Mesenchymal stem cell (in vitro differentiated cells and primary cell): Measurements from ENCODE around the gene SCN1A.

Source experiments
- DNase-seq: peaks from one replicate; pipeline ENCODE4 v3.0.0-alpha.2; 2013
- H2AFZ ChIP-seq: one replicate; pipeline ENCODE4 v1.6.1; 2013; ENCODE audit warnings: low read depth, mild to moderate bottlenecking, control low read depth, inconsistent platforms, low read length, moderate library complexity
- H2AK5ac ChIP-seq: 2 replicates; pipeline ENCODE4 v1.6.1; 2013; ENCODE audit warnings: low read length, moderate library complexity, mild to moderate bottlenecking, inconsistent platforms; ENCODE audit not compliant: severe bottlenecking
- H2BK120ac ChIP-seq: one replicate; pipeline ENCODE4 v1.6.1; 2013; ENCODE audit warnings: low read depth, mild to moderate bottlenecking, inconsistent platforms, low read length, moderate library complexity
- H2BK12ac ChIP-seq, 2 experiments: one replicate each; pipeline ENCODE4 v1.6.1; 2013; ENCODE audit warnings: inconsistent platforms in 2 of 2, low read length in 2 of 2, mild to moderate bottlenecking in 2 of 2, moderate library complexity in 2 of 2, control low read depth in 1 of 2
- H2BK15ac ChIP-seq: one replicate; pipeline ENCODE4 v1.6.1; 2013; ENCODE audit warnings: mild to moderate bottlenecking, low read depth, inconsistent platforms; ENCODE audit not compliant: poor library complexity, severe bottlenecking
- H2BK5ac ChIP-seq: 2 replicates; pipeline ENCODE4 v1.6.1; 2013; ENCODE audit warnings: low read depth, mild to moderate bottlenecking, low read length, control low read depth, inconsistent platforms; ENCODE audit not compliant: poor library complexity, severe bottlenecking
- H3K14ac ChIP-seq, 2 experiments: one replicate each; pipeline ENCODE4 v1.6.1; 2013; ENCODE audit warnings: inconsistent platforms in 2 of 2, low read length in 2 of 2, control low read depth in 1 of 2, mild to moderate bottlenecking in 1 of 2, moderate library complexity in 1 of 2
- H3K18ac ChIP-seq, 2 experiments: one replicate each; pipeline ENCODE4 v1.6.1; 2013; ENCODE audit warnings: inconsistent platforms in 2 of 2, low read length in 2 of 2, control low read depth in 1 of 2, low read depth in 1 of 2, mild to moderate bottlenecking in 1 of 2
- H3K23ac ChIP-seq, 2 experiments: one replicate each; pipeline ENCODE4 v1.6.1; 2013; ENCODE audit warnings: inconsistent platforms in 2 of 2, low read length in 2 of 2, mild to moderate bottlenecking in 2 of 2, moderate library complexity in 2 of 2, control low read depth in 1 of 2
- H3K27ac ChIP-seq: 2 replicates; pipeline ENCODE4 v1.5.1; 2013; ENCODE audit warnings: mild to moderate bottlenecking, moderate library complexity, low read length, control low read depth, inconsistent platforms; ENCODE audit not compliant: poor library complexity, severe bottlenecking
- H3K27me3 ChIP-seq, 2 experiments: 2 replicates each; pipeline versions ENCODE4 v1.6.1 to v1.7.0; 2013; ENCODE audit warnings: low read length in 2 of 2, mild to moderate bottlenecking in 2 of 2, moderate library complexity in 2 of 2, control low read depth in 1 of 2, inconsistent platforms in 1 of 2; ENCODE audit not compliant: control insufficient read depth in 1 of 2, insufficient read depth in 1 of 2
- H3K36me3 ChIP-seq, 2 experiments: 2 replicates each; pipeline versions ENCODE4 v1.6.1 to v1.7.0; 2013; ENCODE audit warnings: low read length in 2 of 2, control low read depth in 1 of 2, inconsistent platforms in 1 of 2, low read depth in 1 of 2, mild to moderate bottlenecking in 1 of 2; ENCODE audit not compliant: insufficient read depth in 2 of 2, control insufficient read depth in 1 of 2
- H3K4ac ChIP-seq, 2 experiments: one replicate each; pipeline ENCODE4 v1.6.1; 2013; ENCODE audit warnings: inconsistent platforms in 2 of 2, low read length in 2 of 2, mild to moderate bottlenecking in 2 of 2, moderate library complexity in 2 of 2, control low read depth in 1 of 2, low read depth in 1 of 2
- H3K4me1 ChIP-seq: 2 replicates; pipeline ENCODE4 v1.6.1; 2013; ENCODE audit warnings: low read depth, low read length, control low read depth; ENCODE audit not compliant: control insufficient read depth, insufficient read depth
- H3K4me2 ChIP-seq: 2 replicates; pipeline ENCODE4 v1.6.1; 2013; ENCODE audit warnings: low read length, mild to moderate bottlenecking, inconsistent platforms; ENCODE audit not compliant: poor library complexity, severe bottlenecking
- H3K4me3 ChIP-seq, 2 experiments: 2 replicates each; pipeline versions ENCODE4 v1.5.1 to v1.7.0; 2013; ENCODE audit warnings: low read length in 2 of 2, mild to moderate bottlenecking in 2 of 2, control low read depth in 1 of 2, low read depth in 1 of 2; ENCODE audit not compliant: insufficient read depth in 1 of 2
- H3K79me1 ChIP-seq: replicated peaks from 2 replicates; pipeline ENCODE4 v1.6.1; 2013; ENCODE audit warnings: mild to moderate bottlenecking, control low read depth, low read length, inconsistent platforms; ENCODE audit not compliant: poor library complexity, severe bottlenecking
- H3K9ac ChIP-seq: 2 replicates; pipeline ENCODE4 v1.7.0; 2013; ENCODE audit warnings: mild to moderate bottlenecking, low read length, moderate library complexity
- H3K9me3 ChIP-seq: 2 replicates; pipeline ENCODE4 v1.7.0; 2013; ENCODE audit warnings: mild to moderate bottlenecking, low read length; ENCODE audit not compliant: control insufficient read depth
- H4K8ac ChIP-seq: one replicate; pipeline ENCODE4 v1.6.1; 2013; ENCODE audit warnings: inconsistent platforms, mild to moderate bottlenecking, low read length, moderate library complexity
- H4K91ac ChIP-seq: one replicate; pipeline ENCODE4 v1.6.1; 2013; ENCODE audit warnings: mild to moderate bottlenecking, low read length, inconsistent platforms
- WGBS: methylation state at CpG from one replicate; pipeline ENCODE4 v1.1.7; 2013; ENCODE audit warnings: mixed read lengths; 5-methylcytosine and 5-hydroxymethylcytosine counted together

Gene SCN1A

GRCh38 chr2:166041613-166042012, 86.2 kb downstream of the SCN1A start:
- no peaks in the 10 kb centered on the region for H3K4me1 ChIP-seq
- H3K27me3 ChIP-seq = no peaks in the 10 kb centered on the region
- no peak overlapping the region for H2BK12ac ChIP-seq
- H3K36me3 ChIP-seq = no peaks in the 10 kb centered on the region
- no peak overlapping the region for H3K27ac ChIP-seq
- no peak overlapping the region for H3K9ac ChIP-seq
- 100% methylated on average over 1 of the region's 1 CpG for WGBS
- H2BK15ac ChIP-seq = no peak overlapping the region
- no peak overlapping the region for H3K4me3 ChIP-seq
- H2BK120ac ChIP-seq = no peak overlapping the region
- H2BK5ac ChIP-seq = no peak overlapping the region
- no peak overlapping the region for H3K23ac ChIP-seq
- H2AFZ ChIP-seq = no peak overlapping the region
- H4K91ac ChIP-seq = no peak overlapping the region
- no peak overlapping the region for H3K14ac ChIP-seq
- no peak overlapping the region for H3K4me2 ChIP-seq
- DNase-seq = no peak
- H3K9me3 ChIP-seq = no peaks in the 10 kb centered on the region
- H3K79me1 ChIP-seq = no peaks in the 10 kb centered on the region
- H4K8ac ChIP-seq = no peak overlapping the region
- no peak overlapping the region for H3K4ac ChIP-seq
- H2AK5ac ChIP-seq = no peak overlapping the region
- H3K18ac ChIP-seq = no peak overlapping the region

- no peak overlapping the region for H3K4me2 ChIP-seq
- H4K91ac ChIP-seq = no peak overlapping the region
- WGBS = no CpG with 5 or more reads among the region's 1 CpG
- H3K18ac ChIP-seq = no peak overlapping the region
- no peaks in the 10 kb centered on the region for H3K9me3 ChIP-seq
- H3K23ac ChIP-seq = no peak overlapping the region
- H4K8ac ChIP-seq = no peak overlapping the region
- no peak overlapping the region for H2BK5ac ChIP-seq
- no peaks in the 10 kb centered on the region for H3K79me1 ChIP-seq
- no peak overlapping the region for H3K4me3 ChIP-seq
- no peak overlapping the region for H3K14ac ChIP-seq
- H2AK5ac ChIP-seq = no peak overlapping the region
- H3K4me1 ChIP-seq = no peaks in the 10 kb centered on the region
- H3K9ac ChIP-seq = no peak overlapping the region
- no peak overlapping the region for H2BK15ac ChIP-seq
- no peak overlapping the region for H2BK12ac ChIP-seq
- H3K27ac ChIP-seq = no peak overlapping the region
- no peak overlapping the region for H3K4ac ChIP-seq
- H2AFZ ChIP-seq = no peak overlapping the region
- no peaks in the 10 kb centered on the region for H3K36me3 ChIP-seq
- DNase-seq = no peak
- no peaks in the 10 kb centered on the region for H3K27me3 ChIP-seq
- no peak overlapping the region for H2BK120ac ChIP-seq
Measured at GRCh38 chr2:166032361-166032760, 95.5 kb downstream of the SCN1A start.

GRCh38 chr2:166031054-166031453, 96.8 kb downstream of the SCN1A start:
- Histone ChIP-seq H4K91ac (no peak overlapping the region), H3K14ac (no peak overlapping the region), H3K4ac (no peak overlapping the region), H2BK120ac (no peak overlapping the region), H4K8ac (no peak overlapping the region), H2BK5ac (no peak overlapping the region), H2BK12ac (no peak overlapping the region), H3K9ac (no peak overlapping the region), H2BK15ac (no peak overlapping the region), H2AK5ac (no peak overlapping the region), H3K23ac (no peak overlapping the region), H3K79me1 (no peaks in the 10 kb centered on the region), H3K27ac (no peak overlapping the region), H2AFZ (no peak overlapping the region), H3K4me3 (no peak overlapping the region), H3K27me3 (no peaks in the 10 kb centered on the region), H3K4me1 (no peaks in the 10 kb centered on the region), H3K9me3 (no peaks in the 10 kb centered on the region), H3K36me3 (no peaks in the 10 kb centered on the region), H3K18ac (no peak overlapping the region), H3K4me2 (no peak overlapping the region)
- DNase-seq = no peak
- WGBS = no CpG with 5 or more reads among the region's 2 CpGs

- Histone ChIP-seq H2AFZ (no peak overlapping the region), H3K36me3 (no peaks in the 10 kb centered on the region), H3K79me1 (no peaks in the 10 kb centered on the region), H3K4me3 (no peak overlapping the region), H3K27ac (no peak overlapping the region), H2BK120ac (no peak overlapping the region), H2BK12ac (no peak overlapping the region), H3K4me2 (no peak overlapping the region), H2AK5ac (no peak overlapping the region), H3K18ac (no peak overlapping the region), H3K23ac (no peak overlapping the region), H3K14ac (no peak overlapping the region), H4K91ac (no peak overlapping the region), H4K8ac (no peak overlapping the region), H3K4me1 (no peaks in the 10 kb centered on the region), H3K4ac (no peak overlapping the region), H3K9ac (no peak overlapping the region), H2BK5ac (no peak overlapping the region), H3K9me3 (no peaks in the 10 kb centered on the region), H2BK15ac (no peak overlapping the region), H3K27me3 (no peaks in the 10 kb centered on the region)
- DNase-seq = no peak
Measured at GRCh38 chr2:166025313-166025712, 102.5 kb downstream of the SCN1A start.
